K562 (cell line): ENCODE results near the gene LMO7.

ENCODE experiments used
- ATF1 ChIP-seq, 2 experiments: fragments of 450-650 bp in 1 of 2; IDR thresholded peaks; 2 replicates each; pipeline ENCODE4 v1.6.1; 2016; ENCODE audit warnings: missing compliant biosample characterization in 1 of 2, missing genetic modification characterization in 1 of 2
- BACH1 ChIP-seq: fragments of 200-800 bp; sonication (Bioruptor generic); IDR thresholded peaks from 2 replicates; pipeline ENCODE4 v1.6.1; 2016; ENCODE audit warnings: missing genetic modification characterization, missing compliant biosample characterization
- CEBPG ChIP-seq, 3 experiments: fragments of 200-800 bp in 1 of 3; sonication (Bioruptor generic) in 1 of 3; sonication (generic) in 1 of 3; formaldehyde crosslinking in 1 of 3; IDR thresholded peaks in 2 of 3; conservative IDR thresholded peaks in 1 of 3; 2 replicates each; pipeline versions ENCODE4 v1.6.1 to v1.8.0; 2016 to 2022; ENCODE audit warnings: missing compliant biosample characterization in 2 of 3, missing genetic modification characterization in 2 of 3, mild to moderate bottlenecking in 1 of 3, missing genetic modification reagents in 1 of 3
- CREB1 ChIP-seq, 2 experiments: sonication (generic) in 1 of 2; formaldehyde crosslinking in 1 of 2; IDR thresholded peaks; 2 replicates each; pipeline versions ENCODE4 v1.6.1 to v1.8.0; 2012 to 2022; ENCODE audit warnings: inconsistent platforms in 1 of 2, mild to moderate bottlenecking in 1 of 2, missing genetic modification reagents in 1 of 2, moderate library complexity in 1 of 2
- HIVEP1 ChIP-seq: fragments of 250-450 bp; sonication (Bioruptor Pico); IDR thresholded peaks from 2 replicates; pipeline ENCODE4 v1.4.0; 2020; ENCODE audit warnings: mild to moderate bottlenecking
- ZNF316 ChIP-seq: fragments of 450-650 bp; IDR thresholded peaks from 2 replicates; pipeline ENCODE4 v1.6.1; 2016

DNA sequence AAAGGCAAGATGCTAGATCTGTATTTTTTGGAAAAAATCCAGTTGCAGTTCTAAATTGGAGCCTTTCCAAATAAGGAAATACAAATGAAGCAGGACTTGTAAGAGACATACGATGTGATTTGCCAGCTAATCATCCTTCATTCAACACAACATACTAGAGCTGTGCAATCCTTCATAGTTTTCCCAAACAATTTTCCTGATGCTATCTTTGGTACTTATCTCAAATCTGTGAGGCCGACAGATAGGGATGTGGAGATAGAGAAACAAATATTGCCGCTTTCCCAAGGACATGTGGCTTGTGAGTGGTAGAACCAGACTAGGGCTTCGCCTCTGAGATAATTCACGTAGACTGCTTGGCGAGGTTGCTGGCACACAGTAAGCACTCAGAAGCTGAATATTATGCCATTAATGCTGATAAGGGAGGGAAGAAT lies 176.6 kb downstream of the LMO7 start:
- TF ChIP-seq BACH1 (tag) (no peak), ATF1 (CRISPR knock-in tag; IDR thresholded peaks at IDR 0.05) (no peak), ATF1 (tag; IDR thresholded peaks at IDR 0.05) (no peak), ZNF316 (no peak), CREB1 (IDR thresholded peaks at IDR 0.05) (no peak), CREB1 (CRISPR knock-in tag; IDR thresholded peaks at IDR 0.05) (no peak), CEBPG (CRISPR knock-in tag; IDR thresholded peaks at IDR 0.05) (no peak), CEBPG (tag; conservative IDR thresholded peaks at IDR 0.05 in 1 of 2, IDR thresholded peaks at IDR 0.05 in 1 of 2) (no peak), HIVEP1 (CRISPR knock-in tag) (no peak)
